ENCODE measurements around the gene CFAP99. TPM values are rescaled to one million over a fixed set of nuclear protein-coding genes. Genes with fewer than 3 reads are reported as not detected.

The CFAP99 gene
- total RNA-seq, 4 donors from 2014 or later, result not detected

- Histone ChIP-seq H3K9me3 (no peaks in the 10 kb centered on the region), H3K4me1 (peaks cover 11 to 24% of the 10 kb centered on the region in 2 donors), H3K27ac (no peak overlapping the region), H3K36me3 (no peaks in the 10 kb centered on the region), H3K27me3 (no peaks in the 10 kb centered on the region), H3K4me3 (no peak overlapping the region)
- DNase-seq, result no peak
- intact Hi-C loops (cut with DNase I; ENCODE audit: low total_unique reads) (no loop called here), in situ Hi-C loops (cut with MboI; ENCODE audit: low sequenced_read_pairs in 4 of 4) (loop anchor here in 2 of 4 donors (25.0 kb wide), 1 partner anchor 164 kb away; the partner anchor contains the start of genes HAUS3 (in 2 of the 2) and POLN (in 2 of the 2))
- TF ChIP-seq POLR2A (IDR thresholded peaks at IDR 0.05), result no peak
- no peak for TF ChIP-seq CTCF (IDR thresholded peaks at IDR 0.05 in 4 of 5, conservative IDR thresholded peaks at IDR 0.05 in 1 of 5)
- no peak for ATAC-seq
Measured at GRCh38 chr4:2400841-2401609, 17.7 kb upstream of the CFAP99 start.

GRCh38 chr4:2401610-2401983 lies 17.2 kb upstream of the CFAP99 start:
- no peaks in the 10 kb centered on the region for H3K27me3 ChIP-seq
- in situ Hi-C loops (cut with MboI; ENCODE audit: low sequenced_read_pairs in 4 of 4), result loop anchor here in 2 of 4 donors (25.0 kb wide), 1 partner anchor 164 kb away; the partner anchor contains the start of genes HAUS3 (in 2 of the 2) and POLN (in 2 of the 2)
- H3K4me1 ChIP-seq, result peaks cover 11 to 28% of the 10 kb centered on the region in 2 donors
- H3K36me3 ChIP-seq, result no peaks in the 10 kb centered on the region
- TF ChIP-seq POLR2A (IDR thresholded peaks at IDR 0.05) (no peak), CTCF (IDR thresholded peaks at IDR 0.05 in 4 of 5, conservative IDR thresholded peaks at IDR 0.05 in 1 of 5) (no peak)
- intact Hi-C loops (cut with DNase I; ENCODE audit: low total_unique reads), result no loop called here
- DNase-seq (no peak), ATAC-seq (no peak)
- peak overlapping the region in 3 of 4 donors; percentile 27 to 48 (median 41) for H3K4me3 ChIP-seq
- H3K9me3 ChIP-seq, result no peaks in the 10 kb centered on the region
- peak overlapping the region; percentile 37 to 73 (median 54) for H3K27ac ChIP-seq

GRCh38 chr4:2402048-2402842 lies 16.5 kb upstream of the CFAP99 start:
- in situ Hi-C loops (cut with MboI; ENCODE audit: low sequenced_read_pairs in 4 of 4) (loop anchor here in 2 of 4 donors (25.0 kb wide), 1 partner anchor 165 kb away; the partner anchor contains the start of genes HAUS3 (in 2 of the 2) and POLN (in 2 of the 2)), intact Hi-C loops (cut with DNase I; ENCODE audit: low total_unique reads) (no loop called here)
- Histone ChIP-seq H3K9me3 (no peaks in the 10 kb centered on the region), H3K27me3 (no peaks in the 10 kb centered on the region), H3K27ac (peak overlapping the region; percentile 37 to 73 (median 54)), H3K4me3 (peak overlapping the region; percentile 27 to 54 (median 44)), H3K36me3 (no peaks in the 10 kb centered on the region), H3K4me1 (peaks cover 11 to 28% of the 10 kb centered on the region in 2 donors)
- DNase-seq (peak; percentile 67 to 88), ATAC-seq (peak; percentile 85 to 87)
- TF ChIP-seq CTCF (IDR thresholded peaks at IDR 0.05 in 4 of 5, conservative IDR thresholded peaks at IDR 0.05 in 1 of 5) (no peak), POLR2A (IDR thresholded peaks at IDR 0.05) (peak; percentile 11 to 25)

- ATAC-seq (no peak), DNase-seq (no peak)
- intact Hi-C loops (cut with DNase I; ENCODE audit: low total_unique reads) (no loop called here), in situ Hi-C loops (cut with MboI; ENCODE audit: low sequenced_read_pairs in 4 of 4) (loop anchor here in 2 of 4 donors (25.0 kb wide), 1 partner anchor 166 kb away; the partner anchor contains the start of genes HAUS3 (in 2 of the 2) and POLN (in 2 of the 2))
- Histone ChIP-seq H3K9me3 (no peaks in the 10 kb centered on the region), H3K27ac (peak overlapping the region; percentile 30 to 73 (median 40)), H3K4me1 (peaks cover 11 to 28% of the 10 kb centered on the region in 2 donors), H3K27me3 (no peaks in the 10 kb centered on the region), H3K4me3 (peak overlapping the region; percentile 27 to 54 (median 44)), H3K36me3 (no peaks in the 10 kb centered on the region)
- TF ChIP-seq CTCF (IDR thresholded peaks at IDR 0.05 in 4 of 5, conservative IDR thresholded peaks at IDR 0.05 in 1 of 5) (no peak), POLR2A (IDR thresholded peaks at IDR 0.05) (no peak)
Measured at GRCh38 chr4:2402941-2403340, 15.8 kb upstream of the CFAP99 start.
